ENCODE measurements around the gene LIMK1. TPM values are rescaled to one million over a fixed set of nuclear protein-coding genes. Genes with fewer than 3 reads are reported as not detected.

The LIMK1 gene
- total and polyA plus RNA-seq, 2 donors (not counting 3 experiments of a cell fraction or from before 2014, with no cell fraction given), result 52.9 to 54.5 TPM

DNA sequence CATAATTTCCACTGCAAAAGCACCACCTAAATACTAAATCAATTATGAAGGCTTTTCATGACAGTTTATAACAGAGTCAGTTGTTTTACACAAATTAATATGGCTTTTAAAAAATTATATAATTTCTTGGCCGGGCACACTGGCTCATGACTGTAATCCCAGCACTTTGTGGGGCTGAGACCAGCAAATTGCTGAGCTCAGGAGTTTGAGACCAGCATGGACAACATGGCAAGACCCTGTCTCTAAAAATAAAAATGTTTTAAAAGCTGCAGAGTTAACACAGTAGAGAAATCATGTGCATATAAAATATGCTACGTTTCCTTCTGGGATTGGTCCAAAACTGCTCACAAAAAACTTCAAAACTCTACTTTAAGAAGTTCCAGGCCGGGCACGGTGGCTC is 46.9 kb downstream of the LIMK1 start:
- no peak overlapping the region for H3K4me3 ChIP-seq (replicated peaks in 1 of 3; ENCODE audit: insufficient read depth in 1 of 3, low read depth in 1 of 3, low read length in 3 of 3)
- no peaks in the 10 kb centered on the region for H3K4me1 ChIP-seq (ENCODE audit: control insufficient read depth, extremely low read depth, insufficient read depth, low read length)
- ChIA-PET POLR2A (interaction anchor here (0.5 kb wide), 1 partner anchor 241 kb away, joined by 3 read pairs; no protein-coding TSS in a partner anchor), CTCF (interaction anchor here (1.1 to 1.2 kb wide), 2 partner anchors 11 to 17 kb away, joined by 3 to 4 read pairs; no protein-coding TSS in a partner anchor)
- no peak overlapping the region for H3K4me2 ChIP-seq (ENCODE audit: insufficient read depth, low read length)
- no peak for FAIRE-seq
- dilution Hi-C loops (cut with MboI; ENCODE audit: extremely low pct_ligation_motif_present, low sequenced_read_pairs) (no loop called here), intact Hi-C loops (cut with micrococcal nuclease) (loop anchor here (5.0 kb wide), 1 partner anchor 42 kb away; the partner anchor contains the start of gene EIF4H)
- H4K20me1 ChIP-seq (replicated peaks; ENCODE audit: control insufficient read depth, extremely low read depth, insufficient read depth, low read length), result no peaks in the 10 kb centered on the region
- TF ChIP-seq JUN (IDR thresholded peaks at IDR 0.05; ENCODE audit: borderline replicate concordance, insufficient read depth, insufficient read length, low read depth) (no peak), MAX (IDR thresholded peaks at IDR 0.05; ENCODE audit: insufficient read depth, insufficient read length) (no peak), GATA2 (IDR thresholded peaks at IDR 0.05; ENCODE audit: insufficient read depth, insufficient read length, low read depth, low read length) (no peak), MYC (IDR thresholded peaks at IDR 0.05; ENCODE audit: low read depth, low read length) (no peak), POLR2AphosphoS5 (IDR thresholded peaks at IDR 0.05; ENCODE audit: insufficient read depth, low read depth, low read length) (no peak), EZH2 (IDR thresholded peaks at IDR 0.05; ENCODE audit: borderline replicate concordance, low read depth, low read length, severe bottlenecking) (no peak), CTCF (IDR thresholded peaks at IDR 0.05; ENCODE audit: extremely low read depth in 1 of 2, insufficient read depth in 1 of 2, low read depth in 1 of 2, low read length in 2 of 2) (no peak), POLR2A (IDR thresholded peaks at IDR 0.05; ENCODE audit: low read depth, low read length) (no peak), FOS (IDR thresholded peaks at IDR 0.05; ENCODE audit: borderline replicate concordance, insufficient read depth, low read length) (no peak)
- no peaks in the 10 kb centered on the region for H3K27me3 ChIP-seq (ENCODE audit: control insufficient read depth in 2 of 2, insufficient read depth in 2 of 2, low read length in 2 of 2)
- no peaks in the 10 kb centered on the region for H3K36me3 ChIP-seq (ENCODE audit: control insufficient read depth in 2 of 2, extremely low read depth in 1 of 2, insufficient read depth in 2 of 2, low read length in 2 of 2)
- H3K9me1 ChIP-seq (replicated peaks; ENCODE audit: control insufficient read depth, extremely low read depth, insufficient read depth, low read length), result no peaks in the 10 kb centered on the region
- no peak for DNase-seq (ENCODE audit: low read depth, low spot score)
- no peak overlapping the region for H3K9ac ChIP-seq (replicated peaks; ENCODE audit: extremely low read depth, insufficient read depth, low read length)
- no TSS peak for BruUV-seq (replicated peaks)
- H2AFZ ChIP-seq (ENCODE audit: low read depth, low read length), result no peak overlapping the region
- no peak overlapping the region for H3K27ac ChIP-seq (ENCODE audit: insufficient read depth, low read depth, low read length)
- no peaks in the 10 kb centered on the region for H3K79me2 ChIP-seq (ENCODE audit: control insufficient read depth, insufficient read depth, low read length)
- H3K9me3 ChIP-seq (replicated peaks; ENCODE audit: control insufficient read depth, insufficient read depth, low read length), result no peaks in the 10 kb centered on the region
